HG03135 (cell line): Measurements from ENCODE around the gene SLC8A2.

ENCODE experiments used
- ATAC-seq: cut with Tn5 transposase; IDR thresholded peaks from one replicate; pipeline ENCODE4 v1.9.1; 2021; ENCODE audit warnings: mild to moderate bottlenecking, moderate library complexity; ENCODE audit not compliant: unreplicated experiment

Gene SLC8A2

DNA sequence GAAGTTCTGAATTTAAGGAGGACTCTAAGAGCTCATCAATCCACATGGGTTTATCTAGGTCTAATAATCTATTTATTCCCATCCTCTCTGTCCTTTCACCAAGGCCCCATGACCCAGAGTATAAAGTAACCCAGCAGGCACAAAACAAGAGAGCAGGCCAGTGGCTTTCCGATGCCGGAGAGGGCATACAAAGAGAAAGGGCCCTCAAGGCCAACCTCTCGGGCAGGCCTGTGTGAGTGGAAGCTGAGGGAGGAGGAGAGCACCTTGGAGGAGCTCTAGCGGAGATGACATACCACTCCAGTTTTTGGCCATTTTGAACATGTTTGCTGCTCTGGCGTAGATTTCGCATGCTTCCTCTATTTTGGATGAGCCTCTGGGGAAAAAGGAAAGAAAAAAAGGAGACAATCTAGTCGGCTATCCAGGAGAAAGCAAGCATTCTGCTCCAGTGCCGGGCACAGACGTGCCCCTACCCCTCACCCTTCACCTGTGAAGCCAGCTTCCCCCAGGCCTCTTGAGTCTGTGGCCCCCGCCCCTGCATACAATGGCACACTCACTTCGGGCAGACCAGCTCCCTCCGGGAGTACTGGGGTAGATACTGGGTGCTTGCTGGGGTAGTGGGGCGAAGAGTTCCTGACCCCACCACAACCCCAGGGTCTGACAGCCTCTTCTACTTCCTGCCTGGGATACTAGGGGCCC is 31.6 kb upstream of the SLC8A2 start:
- no peak for ATAC-seq

- ATAC-seq: no peak
These were observed 28.5 kb upstream of the SLC8A2 start for GRCh38 chr19:47499863-47500830.

- ATAC-seq: no peak
These were observed 27.7 kb upstream of the SLC8A2 start for GRCh38 chr19:47499371-47499770.

DNA sequence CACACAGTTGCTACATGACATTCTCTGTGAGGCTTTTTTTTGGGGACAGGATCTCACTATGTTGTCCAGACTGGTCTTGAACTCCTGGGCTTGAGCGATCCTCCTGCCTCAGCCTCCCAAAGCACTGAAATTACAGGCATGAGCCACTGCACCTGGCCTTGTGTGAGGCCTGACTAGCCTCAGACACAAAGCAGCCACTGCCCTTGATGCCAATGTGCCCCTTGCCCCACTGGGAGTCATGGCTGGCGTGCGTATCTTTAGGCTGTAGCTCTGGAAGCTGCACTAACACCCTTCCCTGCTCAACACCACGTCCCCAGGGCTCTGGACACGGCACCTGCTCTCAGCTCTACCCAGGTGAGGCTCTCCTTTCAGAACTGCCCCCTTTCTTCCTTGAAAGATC is 26.9 kb upstream of the SLC8A2 start:
- ATAC-seq: no peak

- ATAC-seq: no peak
These were observed 26.3 kb upstream of the SLC8A2 start for GRCh38 chr19:47497821-47498520.

- no peak for ATAC-seq
These were observed 25.5 kb upstream of the SLC8A2 start for GRCh38 chr19:47497050-47497766.

DNA sequence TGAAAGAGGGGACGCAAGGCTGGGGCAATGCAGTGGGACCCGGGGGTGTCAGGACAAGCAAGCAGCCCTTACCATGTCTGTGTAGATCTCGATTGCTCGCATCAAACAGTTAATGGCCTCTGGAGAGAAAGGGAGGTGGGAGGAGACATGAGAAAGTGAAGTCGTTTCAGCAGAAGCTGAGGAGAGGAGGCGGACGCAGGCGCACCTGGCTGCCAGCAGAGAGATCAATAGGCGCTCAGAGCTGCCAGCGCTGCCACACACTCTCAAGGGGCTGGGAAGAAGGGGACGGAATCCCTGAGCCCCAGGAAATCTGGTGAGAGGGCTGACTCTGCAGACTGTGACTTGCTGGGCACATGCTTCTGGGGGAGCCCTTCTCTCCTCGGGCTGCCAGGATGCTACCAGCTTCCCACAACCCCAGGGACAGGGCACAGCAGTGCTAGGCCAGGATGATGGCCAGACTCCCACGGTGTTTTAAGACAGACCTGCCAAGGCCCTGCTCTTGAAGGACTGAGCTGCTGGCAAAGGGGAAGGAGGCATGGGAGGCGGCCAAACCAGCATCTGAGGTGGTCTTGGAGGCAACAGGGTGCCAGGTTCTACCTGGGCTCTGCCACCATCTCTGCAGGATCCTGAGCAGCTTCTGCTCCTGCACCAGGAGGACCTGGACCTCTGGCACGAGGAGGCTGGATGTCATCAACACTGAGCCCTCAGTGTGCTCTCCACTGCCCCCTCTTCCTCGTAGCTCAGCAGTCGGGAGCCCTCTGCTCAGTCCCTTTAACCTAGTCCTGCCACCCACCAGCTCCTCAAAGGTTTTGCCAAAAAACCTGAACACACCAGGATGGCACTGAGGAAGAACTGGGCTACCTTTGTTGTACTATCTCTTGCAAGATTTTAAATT is 24.0 kb upstream of the SLC8A2 start:
- ATAC-seq: no peak

- ATAC-seq: no peak
These were observed 23.0 kb upstream of the SLC8A2 start for GRCh38 chr19:47494729-47495128.

- no peak for ATAC-seq
These were observed 22.5 kb upstream of the SLC8A2 start for GRCh38 chr19:47494211-47494547.

- ATAC-seq: no peak
These were observed 21.9 kb upstream of the SLC8A2 start for GRCh38 chr19:47493378-47494210.

DNA sequence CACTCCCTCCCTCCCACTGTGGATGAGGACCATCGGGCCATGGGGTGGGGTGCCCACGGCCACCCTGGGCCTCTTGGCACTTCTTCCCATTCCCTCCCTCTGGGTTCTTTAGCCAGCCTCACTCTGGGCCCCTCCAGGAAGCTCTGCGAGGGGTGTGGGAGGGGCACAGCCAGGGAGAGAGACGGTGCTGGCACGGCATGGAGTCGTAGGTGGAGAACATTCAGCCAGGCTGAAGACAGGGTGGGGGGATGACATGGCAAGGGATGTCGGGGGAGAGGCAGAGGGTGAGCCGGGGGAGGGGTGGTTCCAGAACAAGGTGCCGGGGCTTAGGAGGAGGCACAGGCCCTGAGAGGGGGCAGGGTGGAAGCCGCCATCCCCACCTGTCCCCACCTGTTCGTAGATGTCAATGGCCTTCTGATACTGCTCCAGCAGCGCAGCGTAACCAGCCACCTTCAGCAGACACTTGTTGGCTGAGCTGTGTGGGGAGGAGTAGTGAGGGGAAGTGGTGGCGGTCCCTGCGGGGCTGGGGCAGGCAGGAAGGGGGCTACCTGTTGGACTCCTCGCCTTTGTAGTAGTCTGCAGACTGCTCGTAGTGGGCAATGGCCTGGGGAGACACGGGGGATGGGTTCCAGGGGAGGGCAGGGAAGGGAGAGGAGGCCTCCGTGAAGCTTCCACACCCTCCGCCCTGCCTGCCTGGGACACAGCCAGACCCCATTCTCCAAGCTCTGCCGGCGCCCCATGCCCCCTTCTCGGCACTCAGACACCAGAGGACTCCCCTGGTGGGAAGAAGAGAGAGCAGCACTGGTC is 21.1 kb upstream of the SLC8A2 start:
- no peak for ATAC-seq

DNA sequence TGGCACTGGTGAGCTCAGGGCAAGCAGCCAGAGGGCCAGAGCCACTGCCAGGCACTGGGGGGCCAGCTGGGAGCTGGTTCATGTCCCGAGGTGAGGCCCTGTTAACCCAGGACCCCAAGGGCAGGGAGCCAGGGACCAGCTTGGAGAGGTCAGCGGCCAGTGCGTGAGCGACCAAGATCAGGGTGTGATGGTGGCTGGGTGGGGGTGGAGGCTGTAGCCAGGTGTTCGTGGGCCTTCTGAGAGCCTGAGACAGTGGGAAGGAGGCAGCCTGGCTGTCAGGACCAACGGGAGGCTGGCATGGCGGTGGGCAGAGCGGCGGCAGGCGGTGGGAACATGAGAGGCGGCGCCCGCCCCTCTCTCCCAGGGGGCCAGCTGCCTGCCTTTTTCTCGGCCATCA is 20.4 kb upstream of the SLC8A2 start:
- ATAC-seq: no peak

DNA sequence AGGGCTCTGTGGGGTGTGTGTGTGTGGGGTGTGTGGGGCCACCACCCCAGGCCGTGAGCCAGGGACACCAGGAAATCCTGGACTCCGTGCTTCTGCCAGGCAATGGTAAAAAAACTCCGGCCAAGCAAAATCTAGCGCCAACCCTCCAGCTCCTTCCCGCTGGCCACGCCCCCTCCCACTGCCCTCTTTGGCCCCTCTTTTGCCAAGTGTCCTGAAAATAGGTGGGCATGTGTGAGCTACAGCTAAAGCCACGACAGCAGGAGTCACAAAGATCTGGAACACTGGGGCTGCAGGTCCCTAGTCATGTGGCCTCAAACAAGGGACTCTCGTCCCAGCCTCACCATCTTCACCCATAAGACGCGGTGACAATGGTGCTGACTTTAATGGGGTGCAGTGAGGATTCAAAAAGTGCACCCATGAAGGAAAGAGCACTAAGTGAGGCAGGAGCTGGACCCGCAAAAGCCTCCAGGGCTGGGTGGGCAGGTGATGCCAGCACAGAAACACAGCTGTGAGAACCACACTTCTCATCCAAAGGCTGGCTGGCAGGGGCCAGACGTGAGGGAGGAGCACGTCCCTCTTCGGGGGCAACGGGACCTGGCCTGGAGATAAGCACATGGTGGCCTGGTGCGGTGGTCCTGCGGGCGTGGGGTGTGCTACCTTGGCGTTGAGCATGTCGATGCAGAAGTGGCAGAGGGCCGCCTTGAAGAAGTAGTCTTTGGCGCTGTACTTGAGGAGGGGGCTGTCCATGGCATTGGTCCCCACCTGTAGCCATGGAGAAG is 19.9 kb upstream of the SLC8A2 start:
- no peak for ATAC-seq

- ATAC-seq: no peak
These were observed 19.2 kb upstream of the SLC8A2 start for GRCh38 chr19:47490847-47491246.

DNA sequence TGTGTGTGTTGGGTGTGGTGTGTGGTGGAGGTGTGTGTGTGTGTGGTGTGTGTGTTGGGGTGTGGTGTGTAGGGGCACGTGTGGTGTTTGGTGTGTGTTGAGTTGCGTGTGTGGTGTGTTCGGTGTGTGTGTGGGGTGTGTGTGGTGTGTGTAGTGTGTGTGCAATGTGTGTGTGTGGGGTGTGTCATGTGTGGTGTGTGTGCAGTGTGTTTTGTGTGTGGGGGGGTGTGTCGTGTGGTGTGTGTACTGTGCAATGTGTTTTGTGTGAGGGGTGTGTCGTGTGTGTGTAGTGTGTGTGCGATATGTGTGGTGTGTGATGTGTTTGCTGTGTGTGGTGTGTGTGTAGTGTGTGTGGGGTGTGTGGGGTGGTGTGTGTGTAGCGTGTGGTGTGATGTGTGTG is 18.3 kb upstream of the SLC8A2 start:
- no peak for ATAC-seq

GRCh38 chr19:47489072-47489914 is 17.6 kb upstream of the SLC8A2 start:
- ATAC-seq: no peak
